ENCODE data around the gene RFNG. TPM values are rescaled to one million over a fixed set of nuclear protein-coding genes. Genes with fewer than 3 reads are reported as not detected.

RFNG gene
- total RNA-seq, 1 experiment from 2014 or later, result 43.4 TPM

GRCh38 chr17:82054351-82055022, 2.9 kb upstream of the RFNG start:
- Histone ChIP-seq H3K27me3 (ENCODE audit: control insufficient read depth, insufficient read depth, low read length) (no peaks in the 10 kb centered on the region), H3K9me3 (ENCODE audit: control insufficient read depth, insufficient read depth, low read depth, low read length) (no peaks in the 10 kb centered on the region), H3K27ac (ENCODE audit: low read length) (no peak overlapping the region), H3K4me3 (ENCODE audit: low read depth in 2 of 2, low read length in 2 of 2) (no peak overlapping the region), H3K36me3 (ENCODE audit: control insufficient read depth, insufficient read depth, low read length) (peaks cover 9% of the 10 kb centered on the region), H3K4me1 (ENCODE audit: control insufficient read depth, insufficient read depth, low read length) (peaks cover 32% of the 10 kb centered on the region)
- POLR2A ChIA-PET, result interaction anchor here (0.5 to 0.7 kb wide), 2 partner anchors 35 to 171 kb away, joined by 4 read pairs; no protein-coding TSS in a partner anchor
- 0 out of 2 replicates have a peak, but pooled peaks have one; percentile 9 for TF ChIP-seq POLR2AphosphoS5 (IDR thresholded peaks at IDR 0.05; ENCODE audit: low read depth, low read length)
- no peak for TF ChIP-seq TCF7L2 (IDR thresholded peaks at IDR 0.05; ENCODE audit: low read depth, low read length)
- no TSS peak for BruUV-seq (replicated peaks)
- ATAC-seq (no peak), DNase-seq (ENCODE audit: low read depth, low spot score) (no peak)
- intact Hi-C loops (cut with micrococcal nuclease; ENCODE audit: unreplicated experiment) (no loop called here), in situ Hi-C loops (cut with HindIII; ENCODE audit: low pct_unique_long_range_greater_than_20kb, low sequenced_read_pairs) (loop anchor here (10.0 kb wide), 1 partner anchor 80 kb away; no protein-coding TSS in a partner anchor)
- CTCF ChIA-PET, result no interaction called here

GRCh38 chr17:82053556-82054263, 2.1 kb upstream of the RFNG start:
- Histone ChIP-seq H3K4me1 (ENCODE audit: control insufficient read depth, insufficient read depth, low read length) (peaks cover 32% of the 10 kb centered on the region), H3K36me3 (ENCODE audit: control insufficient read depth, insufficient read depth, low read length) (peaks cover 9% of the 10 kb centered on the region), H3K4me3 (ENCODE audit: low read depth in 2 of 2, low read length in 2 of 2) (no peak overlapping the region), H3K27me3 (ENCODE audit: control insufficient read depth, insufficient read depth, low read length) (no peaks in the 10 kb centered on the region), H3K27ac (ENCODE audit: low read length) (no peak overlapping the region), H3K9me3 (ENCODE audit: control insufficient read depth, insufficient read depth, low read depth, low read length) (no peaks in the 10 kb centered on the region)
- no peak for DNase-seq (ENCODE audit: low read depth, low spot score)
- POLR2A ChIA-PET, result interaction anchor here (0.5 kb wide), 1 partner anchor 170 kb away, joined by 4 read pairs; no protein-coding TSS in a partner anchor
- in situ Hi-C loops (cut with HindIII; ENCODE audit: low pct_unique_long_range_greater_than_20kb, low sequenced_read_pairs), result loop anchor here (10.0 kb wide), 1 partner anchor 81 kb away; no protein-coding TSS in a partner anchor
- intact Hi-C loops (cut with micrococcal nuclease; ENCODE audit: unreplicated experiment), result no loop called here
- BruUV-seq (replicated peaks), result no TSS peak
- no peak for TF ChIP-seq REST (IDR thresholded peaks at IDR 0.05; ENCODE audit: insufficient read depth in 1 of 2, low read depth in 2 of 2, low read length in 1 of 2)
- no peak for TF ChIP-seq CTCF (IDR thresholded peaks at IDR 0.05)
- no peak for TF ChIP-seq POLR2AphosphoS5 (IDR thresholded peaks at IDR 0.05; ENCODE audit: low read depth, low read length)
- no peak for TF ChIP-seq TCF7L2 (IDR thresholded peaks at IDR 0.05; ENCODE audit: low read depth, low read length)
- no peak for TF ChIP-seq SIN3A (IDR thresholded peaks at IDR 0.05; ENCODE audit: borderline replicate concordance, insufficient read depth, low read depth, low read length)
- ATAC-seq, result no peak
- CTCF ChIA-PET, result no interaction called here

Data from Panc1 (cell line).